Measurements from ENCODE around the gene ZNHIT2. TPM values are rescaled to one million over a fixed set of nuclear protein-coding genes. Genes with fewer than 3 reads are reported as not detected.

Gene ZNHIT2
- total and polyA plus RNA-seq, 2 of the 13 experiments (the other 11 are each of a cell fraction or from before 2014, with no cell fraction given), result 1.1 to 6.5 TPM

DNA sequence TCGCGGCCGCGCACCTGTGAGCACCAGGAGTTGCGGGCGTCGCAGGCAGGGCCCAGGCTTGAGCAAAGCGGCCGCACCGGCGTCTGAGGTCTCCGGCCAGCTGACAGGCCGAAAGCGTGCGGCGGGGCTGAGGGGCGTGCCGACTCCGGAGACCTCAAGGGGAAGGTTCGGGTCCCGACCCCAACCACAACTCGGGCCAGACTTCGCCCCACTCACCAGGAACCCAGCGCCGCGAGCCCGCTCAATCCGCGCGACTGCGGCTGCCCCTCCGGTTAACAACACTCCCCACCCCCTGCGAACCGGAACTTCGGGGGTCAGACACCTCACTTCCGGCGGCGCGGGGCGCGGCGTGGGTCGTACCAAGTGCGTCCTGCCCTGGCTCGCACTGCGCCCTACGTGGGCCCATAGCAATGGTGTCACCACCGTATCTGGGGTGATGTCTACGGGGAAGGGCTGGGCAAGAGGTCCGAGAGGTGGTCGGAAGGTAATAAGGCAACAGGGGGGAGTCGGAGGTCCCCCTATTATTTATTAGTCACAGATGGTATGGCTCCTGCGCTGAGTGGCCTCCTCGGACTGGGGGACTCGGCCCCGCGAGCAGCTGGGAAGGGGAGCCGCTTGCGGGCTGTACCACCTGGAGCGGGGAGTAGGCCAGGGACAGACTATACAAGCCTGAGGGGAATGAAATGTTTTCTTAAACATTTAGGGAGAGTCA lies 16.9 kb upstream of the ZNHIT2 start, which contains the start of gene SYVN1 (continued):
- TF ChIP-seq FOXK1 (CRISPR knock-in tag; IDR thresholded peaks at IDR 0.05; ENCODE audit: borderline replicate concordance, low read depth), result peak; percentile 73; the same call in 1 of the 2 replicates
- TF ChIP-seq ZFAT (CRISPR knock-in tag; conservative IDR thresholded peaks at IDR 0.05), result no peak
- no peak for TF ChIP-seq ZNF280B (CRISPR knock-in tag; IDR thresholded peaks at IDR 0.05; ENCODE audit: borderline replicate concordance)
- peak; percentile 81 for TF ChIP-seq ELF1 (CRISPR knock-in tag; IDR thresholded peaks at IDR 0.05)
- no peak for TF ChIP-seq RFXAP (CRISPR knock-in tag; IDR thresholded peaks at IDR 0.05; ENCODE audit: borderline replicate concordance)
- peak; percentile 23 for TF ChIP-seq SRSF1 (optimal IDR thresholded peaks at IDR 0.05; ENCODE audit: low read depth, low read length)
- 0 out of 2 replicates have a peak, but pooled peaks have one; percentile 68 for TF ChIP-seq ZNF672 (CRISPR knock-in tag; IDR thresholded peaks at IDR 0.05)
- peak; percentile 87 for TF ChIP-seq THAP11 (CRISPR knock-in tag; IDR thresholded peaks at IDR 0.05)
- TF ChIP-seq CREM (IDR thresholded peaks at IDR 0.05), result peak; percentile 80
- no peak for TF ChIP-seq CREM (CRISPR knock-in tag; IDR thresholded peaks at IDR 0.05)
- TF ChIP-seq ZNF543 (CRISPR knock-in tag; IDR thresholded peaks at IDR 0.05), result peak; percentile 31; the same call in 1 of the 2 replicates
- TF ChIP-seq, protein P1, sequence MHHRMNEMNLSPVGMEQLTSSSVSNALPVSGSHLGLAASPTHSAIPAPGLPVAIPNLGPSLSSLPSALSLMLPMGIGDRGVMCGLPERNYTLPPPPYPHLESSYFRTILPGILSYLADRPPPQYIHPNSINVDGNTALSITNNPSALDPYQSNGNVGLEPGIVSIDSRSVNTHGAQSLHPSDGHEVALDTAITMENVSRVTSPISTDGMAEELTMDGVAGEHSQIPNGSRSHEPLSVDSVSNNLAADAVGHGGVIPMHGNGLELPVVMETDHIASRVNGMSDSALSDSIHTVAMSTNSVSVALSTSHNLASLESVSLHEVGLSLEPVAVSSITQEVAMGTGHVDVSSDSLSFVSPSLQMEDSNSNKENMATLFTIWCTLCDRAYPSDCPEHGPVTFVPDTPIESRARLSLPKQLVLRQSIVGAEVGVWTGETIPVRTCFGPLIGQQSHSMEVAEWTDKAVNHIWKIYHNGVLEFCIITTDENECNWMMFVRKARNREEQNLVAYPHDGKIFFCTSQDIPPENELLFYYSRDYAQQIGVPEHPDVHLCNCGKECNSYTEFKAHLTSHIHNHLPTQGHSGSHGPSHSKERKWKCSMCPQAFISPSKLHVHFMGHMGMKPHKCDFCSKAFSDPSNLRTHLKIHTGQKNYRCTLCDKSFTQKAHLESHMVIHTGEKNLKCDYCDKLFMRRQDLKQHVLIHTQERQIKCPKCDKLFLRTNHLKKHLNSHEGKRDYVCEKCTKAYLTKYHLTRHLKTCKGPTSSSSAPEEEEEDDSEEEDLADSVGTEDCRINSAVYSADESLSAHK (CRISPR knock-in tag; IDR thresholded peaks at IDR 0.05; ENCODE audit: borderline replicate concordance), result no peak
- TF ChIP-seq NR3C1 (CRISPR knock-in tag; IDR thresholded peaks at IDR 0.05), result no peak
- TF ChIP-seq SIX4 (CRISPR knock-in tag; IDR thresholded peaks at IDR 0.05), result no peak
- TF ChIP-seq TCF12 (IDR thresholded peaks at IDR 0.05), result no peak
- no peak for TF ChIP-seq TCF12 (CRISPR knock-in tag; IDR thresholded peaks at IDR 0.05)
- 0 out of 2 replicates have a peak, but pooled peaks have one; percentile 38 for TF ChIP-seq CSRNP1 (CRISPR knock-in tag; IDR thresholded peaks at IDR 0.05)
- TF ChIP-seq BRCA1 (CRISPR knock-in tag; IDR thresholded peaks at IDR 0.05), result no peak
- peak; percentile 65; the same call in 1 of the 2 replicates for TF ChIP-seq ZBTB7A (CRISPR knock-in tag; IDR thresholded peaks at IDR 0.05)
- peak; percentile 78; the same call in 1 of the 2 replicates for TF ChIP-seq SIN3A (IDR thresholded peaks at IDR 0.05; ENCODE audit: borderline replicate concordance, low read depth, low read length)
- peak; percentile 16; the same call in 1 of the 2 replicates for TF ChIP-seq MIER3 (CRISPR knock-in tag; IDR thresholded peaks at IDR 0.05; ENCODE audit: borderline replicate concordance)
- TF ChIP-seq SKIL (CRISPR knock-in tag; IDR thresholded peaks at IDR 0.05; ENCODE audit: borderline replicate concordance), result no peak
